SH-SY5Y (cell line): ENCODE data around the gene ZBTB46.

ENCODE experiments used
- GATA2 ChIP-seq: IDR thresholded peaks from 2 replicates; pipeline ENCODE4 v1.6.1; 2011; ENCODE audit warnings: mild to moderate bottlenecking, low read depth, low read length
- GATA3 ChIP-seq: IDR thresholded peaks from 2 replicates; pipeline ENCODE4 v1.6.1; 2011; ENCODE audit warnings: low read depth, mild to moderate bottlenecking, low read length, moderate library complexity

- no peak for TF ChIP-seq GATA2
- TF ChIP-seq GATA3, result no peak
These were observed 4.3 kb downstream of the ZBTB46 start for GRCh38 chr20:63826753-63827152.
